Coronary artery (tissue), 2 donors: ENCODE results near the gene S100G.

ENCODE experiments used
- DNase-seq: peaks from one replicate; pipeline ENCODE4 v3.0.0-alpha.2; 2017; ENCODE audit warnings: low spot score
- H3K27ac ChIP-seq, 2 donors: fragments of 200-600 bp; sonication (generic); one replicate each; pipeline ENCODE4 v1.5.1; 2016 to 2019
- H3K4me3 ChIP-seq: fragments of 200-600 bp; sonication (generic); 2 replicates; pipeline ENCODE4 v1.5.1; 2016; ENCODE audit warnings: mild to moderate bottlenecking, moderate library complexity
- CTCF ChIP-seq: fragments of 200-600 bp; sonication (generic); IDR thresholded peaks from one replicate; pipeline ENCODE4 v1.5.1; 2019; ENCODE audit warnings: antibody characterized with exemption

The S100G gene

GRCh38 chrX:16683007-16683664, 33.2 kb downstream of the S100G start:
- TF ChIP-seq CTCF, result no peak
- DNase-seq, result no peak
- Histone ChIP-seq H3K4me3 (no peak overlapping the region), H3K27ac (no peak overlapping the region)

- H3K4me3 ChIP-seq, result no peak overlapping the region
- H3K27ac ChIP-seq, result no peak overlapping the region
- TF ChIP-seq CTCF, result no peak
- no peak for DNase-seq
Measured at GRCh38 chrX:16687514-16687913, 37.6 kb downstream of the S100G start.

- Histone ChIP-seq H3K4me3 (no peak overlapping the region), H3K27ac (no peak overlapping the region)
- peak; percentile 71 for TF ChIP-seq CTCF
- DNase-seq, result no peak
Measured at GRCh38 chrX:16695079-16695676, 45.2 kb downstream of the S100G start.

- no peak overlapping the region for H3K27ac ChIP-seq
- no peak for TF ChIP-seq CTCF
Measured at GRCh38 chrX:16696956-16697355, 47.0 kb downstream of the S100G start.

GRCh38 chrX:16699389-16699788, 49.4 kb downstream of the S100G start:
- no peak for TF ChIP-seq CTCF
- H3K27ac ChIP-seq, result no peak overlapping the region
- no peak overlapping the region for H3K4me3 ChIP-seq
- no peak for DNase-seq

More at GRCh38 chrX:16696956-16697355, 47.0 kb downstream of the S100G start:
- H3K4me3 ChIP-seq, result no peak overlapping the region
- no peak for DNase-seq

DNA sequence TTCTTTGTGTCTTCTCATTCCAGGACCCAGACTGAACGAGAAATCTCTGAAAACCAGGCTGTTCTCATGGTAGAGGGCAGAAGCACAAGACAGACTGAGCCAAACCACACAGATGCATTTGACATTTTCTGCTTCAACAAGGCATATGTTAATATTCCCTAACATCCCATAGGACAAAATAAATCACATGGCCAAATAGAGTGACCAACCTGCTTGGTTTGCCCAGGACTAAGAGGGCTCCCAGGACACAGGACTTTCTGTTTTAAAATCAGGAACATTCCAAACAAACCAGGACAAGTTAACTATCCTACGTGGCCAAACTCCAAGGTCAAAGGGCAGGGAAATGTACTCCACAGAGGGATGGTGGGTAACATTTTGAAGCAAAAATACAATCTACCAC, 50.8 kb downstream of the S100G start:
- no peak for TF ChIP-seq CTCF
- no peak overlapping the region for H3K4me3 ChIP-seq
- DNase-seq, result no peak
- no peak overlapping the region for H3K27ac ChIP-seq
